Prostate gland (tissue), 2 donors: ENCODE measurements around the gene MCF2L2. TPM values are rescaled to one million over a fixed set of nuclear protein-coding genes. Genes with fewer than 3 reads are reported as not detected.
"Not testable (repeated sequence)": the region's sequence is repeated elsewhere in the genome, so short reads cannot be mapped to it uniquely, and the experiment has no call there.

Experiments
- DNase-seq: peaks from one replicate; pipeline ENCODE4 v3.0.0-alpha.2; 2019; ENCODE audit warnings: low spot score
- H3K27ac ChIP-seq, 2 donors: fragments of 200-600 bp; sonication (generic); 2 replicates each; pipeline ENCODE4 v1.5.1; 2017 to 2019
- H3K27me3 ChIP-seq: fragments of 200-600 bp; sonication (generic); replicated peaks from 2 replicates; pipeline ENCODE4 v1.5.1; 2019; ENCODE audit not compliant: insufficient read depth
- H3K36me3 ChIP-seq, 2 donors: fragments of 200-600 bp; sonication (generic); 1 replicate in 1 of 2; 2 replicates in 1 of 2; pipeline versions ENCODE4 v1.5.1 to v1.8.1; 2017 to 2019
- H3K4me1 ChIP-seq: fragments of 200-600 bp; sonication (generic); replicated peaks from 2 replicates; pipeline ENCODE4 v1.5.1; 2019
- H3K4me3 ChIP-seq, 2 donors: fragments of 200-600 bp; sonication (generic); 2 replicates each; pipeline ENCODE4 v1.5.1; 2017 to 2019
- H3K9me3 ChIP-seq: fragments of 200-600 bp; sonication (generic); 2 replicates; pipeline ENCODE4 v1.5.1; 2017
- POLR2A ChIP-seq: fragments of 450-650 bp; IDR thresholded peaks from one replicate; pipeline ENCODE4 v1.6.1; 2016; ENCODE audit warnings: antibody characterized with exemption, mild to moderate bottlenecking
- POLR2AphosphoS5 ChIP-seq: sonication (generic); formaldehyde crosslinking; IDR thresholded peaks from one replicate; pipeline ENCODE4 v1.6.1; 2017; ENCODE audit warnings: antibody characterized with exemption
- WGBS: methylation state at CpG from one replicate; pipeline ENCODE4 v1.1.5; 2018; 5-methylcytosine and 5-hydroxymethylcytosine counted together
- intact Hi-C: fragments of 100-400 bp; cut with DNase I; formaldehyde crosslinking; loops from one replicate; pipeline ENCODE4 v1.14.2; 2022
- total RNA-seq, 2 donors: library from RNA; depleted of rRNA; stranded (reverse); fragments of >200 nt; gene quantifications; one replicate each; pipeline ENCODE4 v1.1.0, GENCODE V29; 2016
- TF ChIP-seq, protein P1 (sequence below), 4 experiments: fragments of 200-600 bp in 2 of 4; fragments of 450-650 bp in 2 of 4; sonication (generic) in 2 of 4; IDR thresholded peaks; 1 replicate in 3 of 4; 2 replicates in 1 of 4; pipeline ENCODE4 v1.5.1; 2016 to 2019; ENCODE audit warnings: antibody characterized with exemption in 4 of 4, mild to moderate bottlenecking in 2 of 4, moderate library complexity in 2 of 4

MCF2L2 gene
- total RNA-seq, 2 donors from 2014 or later, result 0.41 to 4.0 TPM

GRCh38 chr3:183179550-183179908, 248.9 kb downstream of the MCF2L2 start:
- 10% methylated on average over 18 of the region's 18 CpGs for WGBS
- H3K27me3 ChIP-seq, result not testable (repeated sequence)
- H3K27ac ChIP-seq, result peak overlapping the region; percentile 12 to 39

GRCh38 chr3:183178833-183179549, 249.4 kb downstream of the MCF2L2 start:
- DNase-seq, result peak; percentile 15
- no peaks in the 10 kb centered on the region for H3K4me1 ChIP-seq
- no peak for TF ChIP-seq POLR2A
- TF ChIP-seq, protein P1, sequence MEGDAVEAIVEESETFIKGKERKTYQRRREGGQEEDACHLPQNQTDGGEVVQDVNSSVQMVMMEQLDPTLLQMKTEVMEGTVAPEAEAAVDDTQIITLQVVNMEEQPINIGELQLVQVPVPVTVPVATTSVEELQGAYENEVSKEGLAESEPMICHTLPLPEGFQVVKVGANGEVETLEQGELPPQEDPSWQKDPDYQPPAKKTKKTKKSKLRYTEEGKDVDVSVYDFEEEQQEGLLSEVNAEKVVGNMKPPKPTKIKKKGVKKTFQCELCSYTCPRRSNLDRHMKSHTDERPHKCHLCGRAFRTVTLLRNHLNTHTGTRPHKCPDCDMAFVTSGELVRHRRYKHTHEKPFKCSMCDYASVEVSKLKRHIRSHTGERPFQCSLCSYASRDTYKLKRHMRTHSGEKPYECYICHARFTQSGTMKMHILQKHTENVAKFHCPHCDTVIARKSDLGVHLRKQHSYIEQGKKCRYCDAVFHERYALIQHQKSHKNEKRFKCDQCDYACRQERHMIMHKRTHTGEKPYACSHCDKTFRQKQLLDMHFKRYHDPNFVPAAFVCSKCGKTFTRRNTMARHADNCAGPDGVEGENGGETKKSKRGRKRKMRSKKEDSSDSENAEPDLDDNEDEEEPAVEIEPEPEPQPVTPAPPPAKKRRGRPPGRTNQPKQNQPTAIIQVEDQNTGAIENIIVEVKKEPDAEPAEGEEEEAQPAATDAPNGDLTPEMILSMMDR (IDR thresholded peaks at IDR 0.05), result peak in 2 of 4 experiments; percentile 12 to 27
- H3K27ac ChIP-seq, result peak overlapping the region; percentile 12 to 39
- under 1% methylated on average over 66 of the region's 68 CpGs for WGBS
- intact Hi-C loops, result no loop called here
- no peaks in the 10 kb centered on the region for H3K36me3 ChIP-seq
- H3K9me3 ChIP-seq, result no peaks in the 10 kb centered on the region
- peak overlapping the region; percentile 36 to 39 for H3K4me3 ChIP-seq
- no peaks in the 10 kb centered on the region for H3K27me3 ChIP-seq

More at GRCh38 chr3:183179550-183179908, 248.9 kb downstream of the MCF2L2 start:
- DNase-seq, result peak; percentile 13
- peak; percentile 13 for TF ChIP-seq POLR2AphosphoS5
- H3K4me1 ChIP-seq, H3K9me3 ChIP-seq, intact Hi-C loops, H3K36me3 ChIP-seq: not testable (repeated sequence)
- peak overlapping the region; percentile 36 to 39 for H3K4me3 ChIP-seq

DNA sequence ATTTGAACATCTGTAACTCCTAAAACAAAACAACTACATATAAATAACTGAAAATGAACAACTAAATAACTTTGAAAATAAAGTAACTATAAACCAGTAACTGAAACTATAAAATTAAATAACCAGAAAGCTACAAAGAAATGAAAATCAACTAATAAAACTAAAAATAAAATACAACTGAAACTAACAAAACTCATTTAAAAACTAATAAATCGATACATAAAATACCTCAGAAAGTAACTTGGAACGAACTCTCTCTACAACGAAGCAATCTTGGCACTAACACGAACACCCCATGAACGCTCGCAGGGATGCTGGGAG, 249.9 kb downstream of the MCF2L2 start:
- WGBS, result 1% methylated on average over 6 of the region's 6 CpGs
- Histone ChIP-seq H3K4me1 (no peaks in the 10 kb centered on the region), H3K27me3 (no peaks in the 10 kb centered on the region), H3K27ac (no peak overlapping the region), H3K36me3 (no peaks in the 10 kb centered on the region), H3K4me3 (peak overlapping the region; percentile 36 to 39), H3K9me3 (no peaks in the 10 kb centered on the region)
- TF ChIP-seq, protein P1 (IDR thresholded peaks at IDR 0.05), result no peak
- TF ChIP-seq POLR2AphosphoS5, result no peak
- TF ChIP-seq POLR2A, result no peak
- intact Hi-C loops, result no loop called here
- DNase-seq, result no peak

DNA sequence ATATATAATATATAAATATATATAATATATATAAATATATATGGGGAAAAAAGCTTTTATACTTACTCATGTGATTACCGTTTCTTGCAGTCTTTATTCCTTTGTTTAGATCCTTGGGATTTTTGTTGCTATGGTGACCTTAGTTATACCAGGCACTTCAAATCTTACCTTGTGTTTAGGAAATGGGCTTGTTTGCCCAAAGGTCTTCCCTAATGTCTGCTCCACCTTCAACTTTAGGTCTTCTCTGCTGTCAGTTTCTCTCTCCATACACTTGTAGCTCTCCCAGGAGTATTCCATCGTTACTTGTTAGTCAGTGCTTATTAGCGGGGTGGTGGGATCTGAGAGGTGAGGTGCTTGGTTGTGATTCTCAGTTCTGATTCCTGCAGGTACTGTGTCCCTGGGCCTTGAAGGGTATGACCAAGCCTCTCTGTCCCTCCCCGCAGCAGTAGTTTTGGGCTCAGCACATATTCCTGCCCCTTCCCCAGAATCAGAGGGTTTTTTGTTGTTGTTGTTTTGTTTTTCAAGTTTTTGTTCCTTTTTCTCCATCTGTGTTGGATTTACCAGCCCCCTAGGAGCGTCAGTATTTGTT, 256.3 kb downstream of the MCF2L2 start:
- WGBS, result 70% methylated on average over 5 of the region's 5 CpGs
- H3K9me3 ChIP-seq, result no peaks in the 10 kb centered on the region
- TF ChIP-seq, protein P1 (IDR thresholded peaks at IDR 0.05), result no peak
- no peak for TF ChIP-seq POLR2AphosphoS5
- no peak for TF ChIP-seq POLR2A
- no peaks in the 10 kb centered on the region for H3K27me3 ChIP-seq
- no peaks in the 10 kb centered on the region for H3K4me1 ChIP-seq
- no peak for DNase-seq
- H3K36me3 ChIP-seq, result no peaks in the 10 kb centered on the region
- no peak overlapping the region for H3K4me3 ChIP-seq
- intact Hi-C loops, result no loop called here
- H3K27ac ChIP-seq, result no peak overlapping the region

DNA sequence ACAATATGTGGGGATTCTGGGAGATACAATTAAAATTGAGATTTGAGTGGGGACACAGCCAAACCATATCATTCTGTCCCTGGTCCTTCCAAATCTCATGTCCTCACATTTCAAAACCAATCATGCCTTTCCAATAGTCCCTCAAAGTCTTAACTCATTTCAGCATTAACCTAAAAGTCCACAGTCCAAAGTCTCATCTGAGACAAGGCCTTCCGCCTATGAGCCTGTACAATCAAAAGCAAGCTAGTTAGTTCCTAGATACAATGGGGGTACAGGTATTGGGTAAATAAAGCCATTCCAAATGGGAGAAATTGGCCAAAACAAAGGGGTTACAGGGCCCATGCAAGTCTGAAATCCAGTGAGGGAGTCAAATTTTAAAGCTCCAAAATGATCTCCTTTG, 260.4 kb downstream of the MCF2L2 start:
- H3K9me3 ChIP-seq, DNase-seq, H3K4me1 ChIP-seq, H3K27me3 ChIP-seq, H3K36me3 ChIP-seq, intact Hi-C loops, H3K4me3 ChIP-seq, H3K27ac ChIP-seq: not testable (repeated sequence)
- 90% methylated on average over 1 of the region's 1 CpG for WGBS

DNA sequence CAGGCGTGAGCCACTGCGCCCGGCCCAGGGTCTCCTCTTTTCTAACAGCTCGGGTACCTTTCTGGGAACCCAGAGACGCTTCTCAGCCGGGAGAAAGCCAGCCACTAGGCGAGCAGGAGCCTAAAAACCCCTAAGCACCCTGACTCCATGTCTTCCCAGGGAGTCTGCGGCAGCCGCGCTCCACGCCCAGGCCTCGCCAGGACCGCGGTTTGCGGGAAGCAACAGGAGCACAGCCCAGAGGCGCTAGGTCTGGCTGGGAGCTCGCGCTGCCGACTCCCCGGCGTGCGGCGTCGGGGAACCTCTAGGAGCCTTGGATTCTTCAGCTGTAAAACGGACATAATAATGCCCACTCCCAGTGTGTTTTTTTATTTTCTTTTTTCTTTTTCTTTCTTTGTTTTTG, 264.9 kb downstream of the MCF2L2 start:
- no peaks in the 10 kb centered on the region for H3K27me3 ChIP-seq
- no peaks in the 10 kb centered on the region for H3K9me3 ChIP-seq
- intact Hi-C loops, result no loop called here
- TF ChIP-seq, protein P1 (IDR thresholded peaks at IDR 0.05), result no peak
- TF ChIP-seq POLR2A (no peak), POLR2AphosphoS5 (no peak)
- no peak overlapping the region for H3K4me3 ChIP-seq
- 93% methylated on average over 25 of the region's 25 CpGs for WGBS
- H3K4me1 ChIP-seq, result no peaks in the 10 kb centered on the region
- no peaks in the 10 kb centered on the region for H3K36me3 ChIP-seq
- H3K27ac ChIP-seq, result no peak overlapping the region
- DNase-seq, result no peak
